Mesothelial cell of epicardium (in vitro differentiated cells): Measurements from ENCODE around the gene DNM3. TPM values are rescaled to one million over a fixed set of nuclear protein-coding genes. Genes with fewer than 3 reads are reported as not detected.

Experiments
- DNase-seq, 2 experiments: peaks; one replicate each; pipeline ENCODE4 v3.0.0; 2021; ENCODE audit warnings: low spot score in 2 of 2; ENCODE audit not compliant: unreplicated experiment in 2 of 2
- H3K27ac Mint-ChIP-seq: 2 replicates; pipeline ENCODE4 v1.8.0; 2021; ENCODE audit warnings: mixed read lengths
- H3K27me3 Mint-ChIP-seq: 2 replicates; pipeline ENCODE4 v1.8.0; 2021; ENCODE audit warnings: low read depth, mixed read lengths
- H3K36me3 Mint-ChIP-seq: 2 replicates; pipeline ENCODE4 v1.8.0; 2021; ENCODE audit warnings: mixed read lengths
- H3K4me1 Mint-ChIP-seq: 2 replicates; pipeline ENCODE4 v1.8.0; 2021; ENCODE audit warnings: mixed read lengths
- H3K4me3 Mint-ChIP-seq: 2 replicates; pipeline ENCODE4 v1.8.0; 2021; ENCODE audit warnings: mild to moderate bottlenecking, moderate library complexity, mixed read lengths
- H3K9me3 Mint-ChIP-seq: 2 replicates; pipeline ENCODE4 v1.8.0; 2021; ENCODE audit warnings: mixed read lengths
- CTCF ChIP-seq: fragments of 200-600 bp; sonication (generic); IDR thresholded peaks from one replicate; pipeline ENCODE4 v1.5.0; 2021; ENCODE audit warnings: antibody characterized with exemption; ENCODE audit not compliant: unreplicated experiment
- total RNA-seq: library from RNA; stranded (reverse); gene quantifications from 3 replicates; pipeline ENCODE4 v1.2.1, GENCODE V29; 2021

The DNM3 gene
- total RNA-seq, 1 donor from 2014 or later: 5.0 TPM

- H3K4me1 Mint-ChIP-seq: peaks cover 9% of the 10 kb centered on the region
- no peaks in the 10 kb centered on the region for H3K27me3 Mint-ChIP-seq
- no peaks in the 10 kb centered on the region for H3K9me3 Mint-ChIP-seq
- DNase-seq: no peak
- no peak overlapping the region for H3K4me3 Mint-ChIP-seq
- H3K36me3 Mint-ChIP-seq: peaks cover 5% of the 10 kb centered on the region
- no peak overlapping the region for H3K27ac Mint-ChIP-seq
- no peak for TF ChIP-seq CTCF
Measured at GRCh38 chr1:172410027-172410426, 568.7 kb downstream of the DNM3 start.

DNA sequence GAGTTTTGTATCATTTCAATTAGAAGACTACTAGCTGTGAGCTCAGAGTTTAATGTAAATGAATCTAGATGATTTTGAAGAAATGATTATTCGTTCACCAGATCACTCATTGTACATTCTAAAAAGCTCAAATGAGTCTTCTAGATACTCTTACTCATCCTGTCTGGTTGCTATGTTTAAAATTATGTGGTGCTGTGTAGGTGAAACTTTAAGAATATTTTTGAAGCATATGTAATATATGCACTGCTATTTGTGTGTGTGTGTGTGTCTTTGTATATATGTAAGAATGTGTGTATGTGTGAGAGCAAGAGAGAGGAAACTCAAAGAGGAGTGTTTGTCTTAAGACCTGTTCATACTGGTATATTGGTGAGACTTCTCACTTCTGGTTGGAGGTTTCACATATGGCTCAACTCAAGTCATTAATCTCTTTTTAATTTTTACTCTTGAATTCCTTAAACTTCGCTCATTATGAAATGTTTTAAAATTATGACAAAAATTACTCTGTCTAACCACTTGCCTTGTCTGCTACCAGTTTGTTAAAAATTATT, 570.6 kb downstream of the DNM3 start:
- no peak overlapping the region for H3K4me3 Mint-ChIP-seq
- H3K36me3 Mint-ChIP-seq: peaks cover 5% of the 10 kb centered on the region
- peaks cover 20% of the 10 kb centered on the region for H3K4me1 Mint-ChIP-seq
- no peaks in the 10 kb centered on the region for H3K9me3 Mint-ChIP-seq
- no peak for DNase-seq
- no peaks in the 10 kb centered on the region for H3K27me3 Mint-ChIP-seq
- TF ChIP-seq CTCF: no peak
- no peak overlapping the region for H3K27ac Mint-ChIP-seq

- Mint-ChIP-seq H3K27ac (no peak overlapping the region), H3K9me3 (no peaks in the 10 kb centered on the region), H3K36me3 (peaks cover 5% of the 10 kb centered on the region), H3K4me1 (peaks cover 23% of the 10 kb centered on the region), H3K27me3 (no peaks in the 10 kb centered on the region), H3K4me3 (no peak overlapping the region)
- no peak for TF ChIP-seq CTCF
- no peak for DNase-seq
Measured at GRCh38 chr1:172414331-172414730, 573.0 kb downstream of the DNM3 start.

DNA sequence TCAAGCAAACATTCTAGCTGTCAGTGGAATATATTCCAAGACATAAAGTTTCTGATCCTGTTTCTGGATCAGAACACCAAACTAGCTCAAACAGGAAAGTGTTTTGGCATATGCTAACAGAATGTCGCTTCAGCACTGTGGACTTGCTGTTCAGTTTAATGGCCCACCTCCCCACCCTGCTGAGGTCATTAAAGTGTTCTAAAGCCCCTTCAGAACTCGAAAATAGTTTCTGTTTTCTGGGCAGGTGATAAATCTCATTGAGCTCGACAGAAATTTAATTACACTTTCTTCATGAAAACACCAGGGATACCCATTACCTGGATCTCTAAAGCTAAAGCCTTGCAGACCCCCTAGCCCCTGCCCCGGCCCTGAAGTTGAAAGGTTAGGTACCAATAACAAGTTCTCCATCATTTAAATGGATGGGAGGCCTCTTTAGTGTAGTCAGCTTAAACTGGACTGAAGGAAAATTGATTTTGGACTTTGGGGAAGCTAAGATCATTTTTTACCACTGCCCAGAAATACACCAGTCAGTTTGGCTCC, 575.3 kb downstream of the DNM3 start:
- DNase-seq: no peak
- Mint-ChIP-seq H3K4me1 (peaks cover 31% of the 10 kb centered on the region), H3K36me3 (peaks cover 5% of the 10 kb centered on the region)

GRCh38 chr1:172417557-172417956, 576.3 kb downstream of the DNM3 start:
- no peaks in the 10 kb centered on the region for H3K27me3 Mint-ChIP-seq
- peaks cover 26% of the 10 kb centered on the region for H3K4me1 Mint-ChIP-seq
- no peak overlapping the region for H3K27ac Mint-ChIP-seq
- no peak for TF ChIP-seq CTCF
- DNase-seq: no peak
- no peak overlapping the region for H3K4me3 Mint-ChIP-seq
- H3K9me3 Mint-ChIP-seq: no peaks in the 10 kb centered on the region
- H3K36me3 Mint-ChIP-seq: peaks cover 5% of the 10 kb centered on the region

More for the DNA sequence above, 575.3 kb downstream of the DNM3 start:
- Mint-ChIP-seq H3K9me3 (no peaks in the 10 kb centered on the region), H3K4me3 (no peak overlapping the region), H3K27ac (peak overlapping the region; percentile 50), H3K27me3 (no peaks in the 10 kb centered on the region)
- TF ChIP-seq CTCF: no peak
